WTC11 (cell line): ENCODE measurements around the gene ZNF516. TPM values are rescaled to one million over a fixed set of nuclear protein-coding genes. Genes with fewer than 3 reads are reported as not detected.
A peak's percentile ranks its signal among the peaks of the same experiment; 100 is the strongest.

Source experiments
- ATAC-seq: fragments of 200-7000 bp; cut with Tn5 transposase; 2 replicates; pipeline ENCODE4 v1.10.0; 2021; ENCODE audit warnings: mild to moderate bottlenecking, moderate library complexity
- CTCF ChIA-PET: fragments of 300-600 bp; sonication (Branson Sonifier 250); formaldehyde crosslinking; loops from one replicate; lab custom pipeline; 2021; ENCODE audit warnings: antibody characterized with exemption; lab: Charles Lee
- POLR2A ChIA-PET: fragments of 350-600 bp; sonication (Branson Sonifier 250); formaldehyde crosslinking; loops from one replicate; lab custom pipeline; 2021; ENCODE audit warnings: antibody characterized with exemption; lab: Charles Lee
- DNase-seq: peaks from one replicate; pipeline ENCODE4 v3.0.0; 2021; ENCODE audit warnings: low spot score
- H3K27ac Mint-ChIP-seq: 2 replicates; pipeline ENCODE4 v1.8.0; 2021; ENCODE audit warnings: mixed read lengths
- H3K27me3 Mint-ChIP-seq: 2 replicates; pipeline ENCODE4 v1.8.0; 2021; ENCODE audit warnings: low read depth, mild to moderate bottlenecking, moderate library complexity, mixed read lengths
- H3K36me3 Mint-ChIP-seq: 2 replicates; pipeline ENCODE4 v1.8.0; 2021; ENCODE audit warnings: mixed read lengths
- H3K4me1 Mint-ChIP-seq: 2 replicates; pipeline ENCODE4 v1.8.0; 2022; ENCODE audit warnings: mixed read lengths
- H3K4me3 Mint-ChIP-seq: 2 replicates; pipeline ENCODE4 v1.8.0; 2021; ENCODE audit warnings: mild to moderate bottlenecking, moderate library complexity, mixed read lengths
- H3K9me3 Mint-ChIP-seq: 2 replicates; pipeline ENCODE4 v1.8.0; 2021; ENCODE audit warnings: mixed read lengths
- CREB1 ChIP-seq: sonication (generic); formaldehyde crosslinking; IDR thresholded peaks from 2 replicates; pipeline ENCODE4 v1.8.0; 2023; ENCODE audit warnings: mild to moderate bottlenecking, missing genetic modification reagents
- ESRRA ChIP-seq: sonication (generic); formaldehyde crosslinking; IDR thresholded peaks from 2 replicates; pipeline ENCODE4 v1.8.1; 2022; ENCODE audit warnings: mild to moderate bottlenecking, missing genetic modification reagents, borderline replicate concordance
- ETV6 ChIP-seq: sonication (generic); formaldehyde crosslinking; IDR thresholded peaks from 2 replicates; pipeline ENCODE4 v1.8.1; 2022; ENCODE audit warnings: mild to moderate bottlenecking, missing genetic modification reagents
- FOXP1 ChIP-seq: sonication (generic); formaldehyde crosslinking; IDR thresholded peaks from 2 replicates; pipeline ENCODE4 v1.8.0; 2022; ENCODE audit warnings: missing genetic modification reagents, mild to moderate bottlenecking, moderate library complexity, borderline replicate concordance
- GTF2I ChIP-seq: fragments of 250-450 bp; sonication (Bioruptor Pico); conservative IDR thresholded peaks from 2 replicates; pipeline ENCODE4 v1.4.0; 2021; ENCODE audit warnings: mild to moderate bottlenecking
- MXD4 ChIP-seq: fragments of 250-450 bp; sonication (Bioruptor Pico); IDR thresholded peaks from 2 replicates; pipeline ENCODE4 v1.8.0; 2021; ENCODE audit warnings: mild to moderate bottlenecking, moderate library complexity, borderline replicate concordance
- NR3C1 ChIP-seq: sonication (generic); formaldehyde crosslinking; conservative IDR thresholded peaks from 2 replicates; pipeline ENCODE4 v1.8.1; 2023; ENCODE audit warnings: low read depth, mild to moderate bottlenecking, missing genetic modification reagents
- PRRX2 ChIP-seq: fragments of 250-450 bp; sonication (Bioruptor Pico); IDR thresholded peaks from 2 replicates; pipeline ENCODE4 v1.8.0; 2021; ENCODE audit warnings: mild to moderate bottlenecking
- SMAD4 ChIP-seq: sonication (generic); formaldehyde crosslinking; IDR thresholded peaks from 2 replicates; pipeline ENCODE4 v1.8.0; 2022; ENCODE audit warnings: mild to moderate bottlenecking, missing genetic modification reagents
- TP53 ChIP-seq: sonication (generic); formaldehyde crosslinking; IDR thresholded peaks from 2 replicates; pipeline ENCODE4 v1.8.1; 2023; ENCODE audit warnings: mild to moderate bottlenecking, missing genetic modification reagents
- ZNF263 ChIP-seq: sonication (generic); formaldehyde crosslinking; IDR thresholded peaks from 2 replicates; pipeline ENCODE4 v1.8.1; 2022; ENCODE audit warnings: low read depth, mild to moderate bottlenecking, moderate library complexity, missing genetic modification reagents
- total RNA-seq: library from RNA; stranded (reverse); gene quantifications from 3 replicates; pipeline ENCODE4 v1.2.3, GENCODE V29; 2021
- TF ChIP-seq, protein P1 (sequence below): sonication (generic); formaldehyde crosslinking; IDR thresholded peaks from 2 replicates; pipeline ENCODE4 v1.8.0; 2023; ENCODE audit warnings: missing genetic modification reagents, mild to moderate bottlenecking, borderline replicate concordance
- TF ChIP-seq, protein P2 (sequence below): sonication (generic); formaldehyde crosslinking; IDR thresholded peaks from 2 replicates; pipeline ENCODE4 v1.8.0; 2023; ENCODE audit warnings: missing genetic modification reagents
- TF ChIP-seq, protein P3 (sequence below): sonication (generic); formaldehyde crosslinking; conservative IDR thresholded peaks from 2 replicates; pipeline ENCODE4 v1.8.1; 2023; ENCODE audit warnings: mild to moderate bottlenecking, low read depth, missing genetic modification reagents, moderate library complexity
- TF ChIP-seq, protein P4 (sequence below): sonication (generic); formaldehyde crosslinking; IDR thresholded peaks from 2 replicates; pipeline ENCODE4 v1.8.0; 2022; ENCODE audit warnings: missing genetic modification reagents

Gene ZNF516
- total RNA-seq, 1 experiment from 2014 or later, result 58.6 TPM

- TF ChIP-seq, protein P1, sequence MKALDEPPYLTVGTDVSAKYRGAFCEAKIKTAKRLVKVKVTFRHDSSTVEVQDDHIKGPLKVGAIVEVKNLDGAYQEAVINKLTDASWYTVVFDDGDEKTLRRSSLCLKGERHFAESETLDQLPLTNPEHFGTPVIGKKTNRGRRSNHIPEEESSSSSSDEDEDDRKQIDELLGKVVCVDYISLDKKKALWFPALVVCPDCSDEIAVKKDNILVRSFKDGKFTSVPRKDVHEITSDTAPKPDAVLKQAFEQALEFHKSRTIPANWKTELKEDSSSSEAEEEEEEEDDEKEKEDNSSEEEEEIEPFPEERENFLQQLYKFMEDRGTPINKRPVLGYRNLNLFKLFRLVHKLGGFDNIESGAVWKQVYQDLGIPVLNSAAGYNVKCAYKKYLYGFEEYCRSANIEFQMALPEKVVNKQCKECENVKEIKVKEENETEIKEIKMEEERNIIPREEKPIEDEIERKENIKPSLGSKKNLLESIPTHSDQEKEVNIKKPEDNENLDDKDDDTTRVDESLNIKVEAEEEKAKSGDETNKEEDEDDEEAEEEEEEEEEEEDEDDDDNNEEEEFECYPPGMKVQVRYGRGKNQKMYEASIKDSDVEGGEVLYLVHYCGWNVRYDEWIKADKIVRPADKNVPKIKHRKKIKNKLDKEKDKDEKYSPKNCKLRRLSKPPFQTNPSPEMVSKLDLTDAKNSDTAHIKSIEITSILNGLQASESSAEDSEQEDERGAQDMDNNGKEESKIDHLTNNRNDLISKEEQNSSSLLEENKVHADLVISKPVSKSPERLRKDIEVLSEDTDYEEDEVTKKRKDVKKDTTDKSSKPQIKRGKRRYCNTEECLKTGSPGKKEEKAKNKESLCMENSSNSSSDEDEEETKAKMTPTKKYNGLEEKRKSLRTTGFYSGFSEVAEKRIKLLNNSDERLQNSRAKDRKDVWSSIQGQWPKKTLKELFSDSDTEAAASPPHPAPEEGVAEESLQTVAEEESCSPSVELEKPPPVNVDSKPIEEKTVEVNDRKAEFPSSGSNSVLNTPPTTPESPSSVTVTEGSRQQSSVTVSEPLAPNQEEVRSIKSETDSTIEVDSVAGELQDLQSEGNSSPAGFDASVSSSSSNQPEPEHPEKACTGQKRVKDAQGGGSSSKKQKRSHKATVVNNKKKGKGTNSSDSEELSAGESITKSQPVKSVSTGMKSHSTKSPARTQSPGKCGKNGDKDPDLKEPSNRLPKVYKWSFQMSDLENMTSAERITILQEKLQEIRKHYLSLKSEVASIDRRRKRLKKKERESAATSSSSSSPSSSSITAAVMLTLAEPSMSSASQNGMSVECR, result no peak
- TF ChIP-seq PRRX2 (CRISPR knock-in tag) (no peak), TP53 (CRISPR knock-in tag) (no peak)
Observed at GRCh38 chr18:76416911-76417310, 78.1 kb downstream of the ZNF516 start (continued).

DNA sequence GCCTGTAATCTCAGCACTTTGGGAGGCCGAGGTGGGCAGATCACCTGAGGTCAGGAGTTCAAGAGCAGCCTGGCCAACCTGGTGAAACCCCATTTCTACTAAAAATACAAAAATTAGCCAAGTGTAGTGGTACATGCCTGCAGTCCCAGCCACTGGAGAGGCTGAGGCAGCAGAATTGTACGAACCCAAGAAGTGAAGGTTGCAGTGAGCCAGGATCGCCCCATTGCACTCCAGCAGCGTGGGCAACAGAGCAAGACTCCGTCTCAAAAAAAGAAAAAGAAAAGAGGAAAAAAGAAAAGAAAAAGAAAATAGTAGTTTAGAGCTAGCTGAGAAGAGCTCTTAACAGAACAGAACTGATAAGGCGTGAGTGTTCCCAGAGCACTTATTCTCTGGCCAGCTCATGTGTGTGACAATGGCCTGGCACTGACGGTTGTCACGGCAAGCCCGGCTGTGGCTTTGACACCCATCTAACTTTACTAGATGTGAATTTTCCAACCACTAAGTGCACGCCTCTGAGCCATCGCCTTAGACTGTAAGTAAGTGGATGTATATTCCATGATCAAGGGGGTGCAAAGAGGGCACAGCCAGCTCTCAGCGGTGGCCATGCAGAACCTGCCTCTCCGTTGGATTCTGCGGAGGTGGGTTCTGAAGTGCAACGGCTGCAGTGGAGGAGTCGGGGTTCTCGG lies 80.0 kb downstream of the ZNF516 start:
- no peaks in the 10 kb centered on the region for H3K27me3 Mint-ChIP-seq
- peaks cover 27% of the 10 kb centered on the region for H3K4me1 Mint-ChIP-seq
- DNase-seq (no peak), ATAC-seq (no peak)
- no peak overlapping the region for H3K27ac Mint-ChIP-seq
- H3K9me3 Mint-ChIP-seq, result peaks cover under 1% of the 10 kb centered on the region; the same call in 1 of the 2 replicates
- CTCF ChIA-PET, result no interaction called here
- POLR2A ChIA-PET, result no interaction called here
- H3K36me3 Mint-ChIP-seq, result peaks cover 8% of the 10 kb centered on the region; the same call in 1 of the 2 replicates
- TF ChIP-seq CREB1 (CRISPR knock-in tag) (no peak), NR3C1 (CRISPR knock-in tag) (no peak), ETV6 (CRISPR knock-in tag) (no peak), ESRRA (CRISPR knock-in tag) (no peak), SMAD4 (CRISPR knock-in tag) (no peak), MXD4 (CRISPR knock-in tag) (no peak), ZNF263 (CRISPR knock-in tag) (no peak), FOXP1 (no peak), GTF2I (CRISPR knock-in tag) (no peak)
- TF ChIP-seq, protein P2, sequence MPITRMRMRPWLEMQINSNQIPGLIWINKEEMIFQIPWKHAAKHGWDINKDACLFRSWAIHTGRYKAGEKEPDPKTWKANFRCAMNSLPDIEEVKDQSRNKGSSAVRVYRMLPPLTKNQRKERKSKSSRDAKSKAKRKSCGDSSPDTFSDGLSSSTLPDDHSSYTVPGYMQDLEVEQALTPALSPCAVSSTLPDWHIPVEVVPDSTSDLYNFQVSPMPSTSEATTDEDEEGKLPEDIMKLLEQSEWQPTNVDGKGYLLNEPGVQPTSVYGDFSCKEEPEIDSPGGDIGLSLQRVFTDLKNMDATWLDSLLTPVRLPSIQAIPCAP, result no peak
- TF ChIP-seq, protein P3, sequence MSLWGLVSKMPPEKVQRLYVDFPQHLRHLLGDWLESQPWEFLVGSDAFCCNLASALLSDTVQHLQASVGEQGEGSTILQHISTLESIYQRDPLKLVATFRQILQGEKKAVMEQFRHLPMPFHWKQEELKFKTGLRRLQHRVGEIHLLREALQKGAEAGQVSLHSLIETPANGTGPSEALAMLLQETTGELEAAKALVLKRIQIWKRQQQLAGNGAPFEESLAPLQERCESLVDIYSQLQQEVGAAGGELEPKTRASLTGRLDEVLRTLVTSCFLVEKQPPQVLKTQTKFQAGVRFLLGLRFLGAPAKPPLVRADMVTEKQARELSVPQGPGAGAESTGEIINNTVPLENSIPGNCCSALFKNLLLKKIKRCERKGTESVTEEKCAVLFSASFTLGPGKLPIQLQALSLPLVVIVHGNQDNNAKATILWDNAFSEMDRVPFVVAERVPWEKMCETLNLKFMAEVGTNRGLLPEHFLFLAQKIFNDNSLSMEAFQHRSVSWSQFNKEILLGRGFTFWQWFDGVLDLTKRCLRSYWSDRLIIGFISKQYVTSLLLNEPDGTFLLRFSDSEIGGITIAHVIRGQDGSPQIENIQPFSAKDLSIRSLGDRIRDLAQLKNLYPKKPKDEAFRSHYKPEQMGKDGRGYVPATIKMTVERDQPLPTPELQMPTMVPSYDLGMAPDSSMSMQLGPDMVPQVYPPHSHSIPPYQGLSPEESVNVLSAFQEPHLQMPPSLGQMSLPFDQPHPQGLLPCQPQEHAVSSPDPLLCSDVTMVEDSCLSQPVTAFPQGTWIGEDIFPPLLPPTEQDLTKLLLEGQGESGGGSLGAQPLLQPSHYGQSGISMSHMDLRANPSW (CRISPR knock-in tag), result no peak
- TF ChIP-seq, all 79 proteins: peak for 0
- no peak overlapping the region for H3K4me3 Mint-ChIP-seq

GRCh38 chr18:76412818-76413565 lies 82.0 kb downstream of the ZNF516 start:
- no peaks in the 10 kb centered on the region; the same call in 1 of the 2 replicates for H3K27me3 Mint-ChIP-seq
- no peak for ATAC-seq
- CTCF ChIA-PET, result interaction anchor here (1.6 kb wide), 1 partner anchor 13 kb away, joined by 6 read pairs; no protein-coding TSS in a partner anchor
- H3K27ac Mint-ChIP-seq, result no peak overlapping the region; the same call in 1 of the 2 replicates
- TF ChIP-seq TP53 (CRISPR knock-in tag), result no peak
- TF ChIP-seq, protein P4, sequence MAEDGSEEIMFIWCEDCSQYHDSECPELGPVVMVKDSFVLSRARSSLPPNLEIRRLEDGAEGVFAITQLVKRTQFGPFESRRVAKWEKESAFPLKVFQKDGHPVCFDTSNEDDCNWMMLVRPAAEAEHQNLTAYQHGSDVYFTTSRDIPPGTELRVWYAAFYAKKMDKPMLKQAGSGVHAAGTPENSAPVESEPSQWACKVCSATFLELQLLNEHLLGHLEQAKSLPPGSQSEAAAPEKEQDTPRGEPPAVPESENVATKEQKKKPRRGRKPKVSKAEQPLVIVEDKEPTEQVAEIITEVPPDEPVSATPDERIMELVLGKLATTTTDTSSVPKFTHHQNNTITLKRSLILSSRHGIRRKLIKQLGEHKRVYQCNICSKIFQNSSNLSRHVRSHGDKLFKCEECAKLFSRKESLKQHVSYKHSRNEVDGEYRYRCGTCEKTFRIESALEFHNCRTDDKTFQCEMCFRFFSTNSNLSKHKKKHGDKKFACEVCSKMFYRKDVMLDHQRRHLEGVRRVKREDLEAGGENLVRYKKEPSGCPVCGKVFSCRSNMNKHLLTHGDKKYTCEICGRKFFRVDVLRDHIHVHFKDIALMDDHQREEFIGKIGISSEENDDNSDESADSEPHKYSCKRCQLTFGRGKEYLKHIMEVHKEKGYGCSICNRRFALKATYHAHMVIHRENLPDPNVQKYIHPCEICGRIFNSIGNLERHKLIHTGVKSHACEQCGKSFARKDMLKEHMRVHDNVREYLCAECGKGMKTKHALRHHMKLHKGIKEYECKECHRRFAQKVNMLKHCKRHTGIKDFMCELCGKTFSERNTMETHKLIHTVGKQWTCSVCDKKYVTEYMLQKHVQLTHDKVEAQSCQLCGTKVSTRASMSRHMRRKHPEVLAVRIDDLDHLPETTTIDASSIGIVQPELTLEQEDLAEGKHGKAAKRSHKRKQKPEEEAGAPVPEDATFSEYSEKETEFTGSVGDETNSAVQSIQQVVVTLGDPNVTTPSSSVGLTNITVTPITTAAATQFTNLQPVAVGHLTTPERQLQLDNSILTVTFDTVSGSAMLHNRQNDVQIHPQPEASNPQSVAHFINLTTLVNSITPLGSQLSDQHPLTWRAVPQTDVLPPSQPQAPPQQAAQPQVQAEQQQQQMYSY (CRISPR knock-in tag), result peak; percentile 5; the same call in 1 of the 2 replicates
- H3K4me1 Mint-ChIP-seq, result peaks cover 25% of the 10 kb centered on the region
- H3K36me3 Mint-ChIP-seq, result peaks cover 13% of the 10 kb centered on the region; the same call in 1 of the 2 replicates
- H3K4me3 Mint-ChIP-seq, result no peak overlapping the region
- peaks cover 8% of the 10 kb centered on the region for H3K9me3 Mint-ChIP-seq
- POLR2A ChIA-PET, result no interaction called here
- no peak for DNase-seq
